K562 (cell line): Measurements from ENCODE around the gene LAMA2. TPM values are rescaled to one million over a fixed set of nuclear protein-coding genes. Genes with fewer than 3 reads are reported as not detected.

Source experiments
- ATAC-seq: fragments of 200-7000 bp; cut with Tn5 transposase; 3 replicates; pipeline ENCODE4 v1.9.1; 2020; ENCODE audit warnings: moderate library complexity
- BruUV-seq: library from RNA; stranded (reverse); fragments of 400-500 nt; replicated peaks from 2 replicates; lab custom pipeline; 2021; lab: Mats Ljungman, UMichigan
- CTCF ChIA-PET: fragments of 300-600 bp; formaldehyde crosslinking; extraction: SDS; loops from one replicate; lab custom pipeline; 2021; ENCODE audit warnings: low intra/inter-chr PET ratio; lab: Yijun Ruan, JAX
- POLR2A ChIA-PET: fragments of 300-600, 350-650 bp; sonication (Branson Sonifier 250); formaldehyde crosslinking; extraction: SDS; loops from one replicate; lab custom pipeline; 2021; ENCODE audit warnings: antibody characterized with exemption, inconsistent platforms; lab: Yijun Ruan, JAX
- DNase-seq, 4 experiments: peaks; one replicate each; pipeline versions ENCODE4 v3.0.0 to v3.0.0-alpha.2; 2011 to 2018; ENCODE audit warnings: low spot score in 3 of 4, mixed read lengths in 3 of 4; ENCODE audit errors: extremely low read depth in 1 of 4
- FAIRE-seq: peaks from 2 replicates; lab custom pipeline; 2011; peaks lifted over from hg19 to GRCh38; lab: Jason Lieb, UNC
- H2AFZ ChIP-seq: 2 replicates; pipeline ENCODE4 v1.6.0; 2011; ENCODE audit warnings: low read depth, low read length, control low read depth, inconsistent platforms
- H3K27ac ChIP-seq: fragments of 200-600 bp; 3 replicates; pipeline ENCODE4 v1.8.0; 2011; ENCODE audit warnings: low read depth, mild to moderate bottlenecking, control low read depth, inconsistent platforms, low read length, moderate library complexity, mixed read lengths; ENCODE audit errors: extremely low read depth
- H3K27me3 ChIP-seq, 2 experiments: fragments of 300-600 bp in 1 of 2; 2 replicates in 1 of 2; 3 replicates in 1 of 2; pipeline versions ENCODE4 v1.6.0 to v1.8.0; 2011; ENCODE audit warnings: inconsistent platforms in 2 of 2, low read length in 2 of 2, mild to moderate bottlenecking in 1 of 2, mixed read lengths in 1 of 2, moderate library complexity in 1 of 2; ENCODE audit not compliant: control insufficient read depth in 2 of 2, insufficient read depth in 2 of 2
- H3K36me3 ChIP-seq: fragments of 300-600 bp; 3 replicates; pipeline ENCODE4 v1.8.0; 2011; ENCODE audit warnings: mild to moderate bottlenecking, low read length, inconsistent platforms; ENCODE audit not compliant: control insufficient read depth, insufficient read depth
- H3K4me1 ChIP-seq, 2 experiments: fragments of 200-600 bp in 1 of 2; replicated peaks in 1 of 2; 2 replicates in 1 of 2; 3 replicates in 1 of 2; pipeline versions ENCODE4 v1.5.1 to v1.8.0; 2011; ENCODE audit warnings: inconsistent platforms in 2 of 2, low read length in 2 of 2, mild to moderate bottlenecking in 1 of 2, mixed read lengths in 1 of 2, moderate library complexity in 1 of 2; ENCODE audit not compliant: control insufficient read depth in 2 of 2, insufficient read depth in 2 of 2
- H3K4me2 ChIP-seq: 2 replicates; pipeline ENCODE4 v1.6.1; 2011; ENCODE audit warnings: low read length, control low read depth, inconsistent platforms, mixed read lengths; ENCODE audit not compliant: insufficient read depth
- H3K4me3 ChIP-seq: fragments of 200-600 bp; sonication (generic), shearing (Covaris generic); 2 replicates; pipeline ENCODE4 v1.5.1; 2016; ENCODE audit warnings: control low read depth, inconsistent platforms
- H3K79me2 ChIP-seq: fragments of 200-600 bp; 3 replicates; pipeline ENCODE4 v1.8.0; 2011; ENCODE audit warnings: low read length, inconsistent platforms; ENCODE audit not compliant: control insufficient read depth, insufficient read depth
- H3K9ac ChIP-seq, 2 experiments: 2 replicates each; pipeline versions ENCODE4 v1.6.0 to v1.6.1; 2011; ENCODE audit warnings: low read depth in 2 of 2, low read length in 2 of 2, control low read depth in 1 of 2, inconsistent platforms in 1 of 2, mild to moderate bottlenecking in 1 of 2, mixed read lengths in 1 of 2; ENCODE audit not compliant: insufficient read depth in 1 of 2
- H3K9me1 ChIP-seq: one replicate; pipeline ENCODE4 v1.6.0; 2011; ENCODE audit warnings: inconsistent platforms, mild to moderate bottlenecking, low read length, moderate library complexity; ENCODE audit not compliant: control insufficient read depth, insufficient read depth
- H3K9me3 ChIP-seq: replicated peaks from 2 replicates; pipeline ENCODE4 v1.5.1; 2011; ENCODE audit warnings: low read depth, low read length, inconsistent platforms; ENCODE audit not compliant: control insufficient read depth, insufficient read depth
- H4K20me1 ChIP-seq: replicated peaks from 2 replicates; pipeline ENCODE4 v1.6.1; 2011; ENCODE audit warnings: low read length, inconsistent platforms, mixed read lengths; ENCODE audit not compliant: control insufficient read depth, insufficient read depth
- CCAR2 ChIP-seq: fragments of 200-400 bp; formaldehyde crosslinking; IDR thresholded peaks from 2 replicates; pipeline ENCODE4 v1.6.1; 2017; ENCODE audit warnings: mild to moderate bottlenecking, low read depth, low read length
- FOXK2 ChIP-seq, 2 experiments: fragments of 450-650 bp; IDR thresholded peaks in 1 of 2; conservative IDR thresholded peaks in 1 of 2; 2 replicates each; pipeline ENCODE4 v1.6.1; 2016; ENCODE audit warnings: low read depth in 2 of 2, mild to moderate bottlenecking in 1 of 2
- GTF2F1 ChIP-seq: IDR thresholded peaks from 2 replicates; pipeline ENCODE4 v1.6.1; 2011; ENCODE audit warnings: low read depth, low read length, improper control_type of control experiment
- HMG20B ChIP-seq: fragments of 250-450 bp; sonication (Bioruptor Pico); IDR thresholded peaks from 2 replicates; pipeline ENCODE4 v1.5.0; 2021; ENCODE audit warnings: mild to moderate bottlenecking
- NBN ChIP-seq: fragments of 450-650 bp; IDR thresholded peaks from 2 replicates; pipeline ENCODE4 v1.6.1; 2016; ENCODE audit warnings: low read depth, mild to moderate bottlenecking
- SOX6 ChIP-seq: fragments of 450-650 bp; IDR thresholded peaks from 2 replicates; pipeline ENCODE4 v1.6.1; 2014; ENCODE audit warnings: mild to moderate bottlenecking
- TCF3 ChIP-seq: sonication (generic); formaldehyde crosslinking; IDR thresholded peaks from 2 replicates; pipeline ENCODE4 v1.4.0; 2020; ENCODE audit warnings: mild to moderate bottlenecking, missing genetic modification reagents
- ZKSCAN3 ChIP-seq: fragments of 250-450 bp; sonication (Bioruptor Pico); IDR thresholded peaks from 2 replicates; pipeline ENCODE4 v1.4.0; 2020
- ZNF12 ChIP-seq: sonication (generic); formaldehyde crosslinking; IDR thresholded peaks from 2 replicates; pipeline ENCODE4 v1.4.0; 2020; ENCODE audit warnings: mild to moderate bottlenecking, missing genetic modification reagents
- ZNF253 ChIP-seq: fragments of 250-450 bp; sonication (Bioruptor Pico); conservative IDR thresholded peaks from 2 replicates; pipeline ENCODE4 v1.6.1; 2021; ENCODE audit warnings: mild to moderate bottlenecking
- ZSCAN32 ChIP-seq: fragments of 450-650 bp; formaldehyde crosslinking; IDR thresholded peaks from 2 replicates; pipeline ENCODE4 v1.4.0; 2020; ENCODE audit warnings: mild to moderate bottlenecking, moderate library complexity
- WGBS: fragments of 100-300 bp; shearing (Covaris generic); methylation state at CpG from one replicate; pipeline ENCODE4 v1.1.6; 2016; ENCODE audit warnings: low coverage, mixed read lengths; ENCODE audit not compliant: insufficient coverage; ENCODE audit errors: missing lambda C conversion rate; 5-methylcytosine and 5-hydroxymethylcytosine counted together
- in situ Hi-C: fragments of 300-500 bp; cut with MboI; formaldehyde crosslinking; loops from 4 replicates; pipeline ENCODE4 v1.15.0; 2018; ENCODE audit warnings: inconsistent platforms, mixed read lengths
- intact Hi-C: fragments of 100-400 bp; cut with micrococcal nuclease; formaldehyde crosslinking; loops from 2 replicates; pipeline ENCODE4 v1.14.2; 2022
- polyA plus RNA-seq, 8 experiments: library from polyadenylated mRNA; depleted of rRNA in 4 of 8; stranded (reverse) in 5 of 8; unstranded in 3 of 8; fragments of >200 nt; fragmentation: Nextera tagmentation in 2 of 8; fragmentation: Illumina TruSeq in 1 of 8; extraction: Ambion mirVana in 2 of 8; extraction: Trizol in 1 of 8; gene quantifications; 2 replicates each; pipeline versions ENCODE4 v1.2.1 to v1.2.3, GENCODE V29; 2011 to 2014; ENCODE audit warnings: inconsistent platforms in 1 of 8, missing spikeins in 1 of 8
- total RNA-seq, 7 experiments: library from RNA; depleted of rRNA in 6 of 7; stranded (reverse); fragments of >200 nt in 6 of 7; fragmentation: Illumina TruSeq in 2 of 7; extraction: Trizol in 2 of 7; gene quantifications; 2 replicates each; pipeline versions ENCODE4 v1.2.1 to v1.2.3, GENCODE V29; 2011 to 2021; ENCODE audit warnings: low replicate concordance in 1 of 7
- TF ChIP-seq, protein P1 (sequence below), 2 experiments: fragments of 450-650 bp; conservative IDR thresholded peaks; 2 replicates each; pipeline ENCODE4 v1.6.1; 2017; ENCODE audit warnings: mild to moderate bottlenecking in 2 of 2, moderate library complexity in 2 of 2
- TF ChIP-seq, protein P2 (sequence below), 2 experiments: IDR thresholded peaks; 2 replicates each; pipeline ENCODE4 v1.6.1; 2011; ENCODE audit warnings: borderline replicate concordance in 1 of 2, control low read depth in 1 of 2, low read depth in 1 of 2, low read length in 1 of 2, mild to moderate bottlenecking in 1 of 2, mixed read lengths in 1 of 2, moderate library complexity in 1 of 2; ENCODE audit not compliant: insufficient read depth in 1 of 2, insufficient read length in 1 of 2, poor library complexity in 1 of 2, severe bottlenecking in 1 of 2; ENCODE audit errors: extremely low read depth in 1 of 2

Gene LAMA2
- total and polyA plus RNA-seq, 9 of the 15 experiments (the other 6 are each of a cell fraction or from before 2014, with no cell fraction given), result 0.04 to 1.5 (median 0.36) TPM

DNA sequence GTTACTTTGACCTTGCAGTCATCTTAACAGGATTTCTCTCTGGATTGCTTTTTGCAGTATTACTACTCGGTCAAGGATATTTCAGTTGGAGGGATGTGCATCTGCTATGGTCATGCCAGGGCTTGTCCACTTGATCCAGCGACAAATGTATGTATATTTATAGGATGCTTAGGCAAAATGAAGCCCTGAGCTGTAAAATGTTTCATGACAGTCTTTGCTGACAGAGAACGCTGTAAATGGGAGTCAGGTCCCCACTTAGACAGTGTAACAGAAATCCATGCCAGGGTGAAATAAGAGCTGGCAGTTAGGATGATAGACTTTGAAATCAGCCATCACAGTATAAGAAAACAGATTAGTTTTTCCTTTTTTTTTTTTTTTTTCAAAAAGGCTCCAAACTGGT, 264.0 kb downstream of the LAMA2 start:
- TF ChIP-seq ZKSCAN3 (CRISPR knock-in tag) (no peak), HMG20B (CRISPR knock-in tag) (no peak), FOXK2 (conservative IDR thresholded peaks at IDR 0.05 in 1 of 2, IDR thresholded peaks at IDR 0.05 in 1 of 2; ENCODE audit: low read depth in 2 of 2) (no peak), TCF3 (CRISPR knock-in tag) (no peak), ZSCAN32 (CRISPR knock-in tag) (no peak), NBN (no peak), CCAR2 (no peak), ZNF253 (CRISPR knock-in tag) (no peak), GTF2F1 (no peak), SOX6 (no peak), ZNF12 (no peak)
- TF ChIP-seq, protein P1, sequence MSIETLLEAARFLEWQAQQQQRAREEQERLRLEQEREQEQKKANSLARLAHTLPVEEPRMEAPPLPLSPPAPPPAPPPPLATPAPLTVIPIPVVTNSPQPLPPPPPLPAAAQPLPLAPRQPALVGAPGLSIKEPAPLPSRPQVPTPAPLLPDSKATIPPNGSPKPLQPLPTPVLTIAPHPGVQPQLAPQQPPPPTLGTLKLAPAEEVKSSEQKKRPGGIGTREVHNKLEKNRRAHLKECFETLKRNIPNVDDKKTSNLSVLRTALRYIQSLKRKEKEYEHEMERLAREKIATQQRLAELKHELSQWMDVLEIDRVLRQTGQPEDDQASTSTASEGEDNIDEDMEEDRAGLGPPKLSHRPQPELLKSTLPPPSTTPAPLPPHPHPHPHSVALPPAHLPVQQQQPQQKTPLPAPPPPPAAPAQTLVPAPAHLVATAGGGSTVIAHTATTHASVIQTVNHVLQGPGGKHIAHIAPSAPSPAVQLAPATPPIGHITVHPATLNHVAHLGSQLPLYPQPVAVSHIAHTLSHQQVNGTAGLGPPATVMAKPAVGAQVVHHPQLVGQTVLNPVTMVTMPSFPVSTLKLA (conservative IDR thresholded peaks at IDR 0.05), result no peak
- TF ChIP-seq, protein P2, sequence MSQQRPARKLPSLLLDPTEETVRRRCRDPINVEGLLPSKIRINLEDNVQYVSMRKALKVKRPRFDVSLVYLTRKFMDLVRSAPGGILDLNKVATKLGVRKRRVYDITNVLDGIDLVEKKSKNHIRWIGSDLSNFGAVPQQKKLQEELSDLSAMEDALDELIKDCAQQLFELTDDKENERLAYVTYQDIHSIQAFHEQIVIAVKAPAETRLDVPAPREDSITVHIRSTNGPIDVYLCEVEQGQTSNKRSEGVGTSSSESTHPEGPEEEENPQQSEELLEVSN (IDR thresholded peaks at IDR 0.05; ENCODE audit: borderline replicate concordance in 1 of 2, extremely low read depth in 1 of 2, insufficient read depth in 1 of 2, insufficient read length in 1 of 2, low read depth in 1 of 2, low read length in 1 of 2, poor library complexity in 1 of 2, severe bottlenecking in 1 of 2), result no peak
- in situ Hi-C loops, result no loop called here
- no peak overlapping the region for H3K4me2 ChIP-seq
- no peak overlapping the region for H3K4me3 ChIP-seq
- H3K27me3 ChIP-seq, result no peaks in the 10 kb centered on the region
- H4K20me1 ChIP-seq, result no peaks in the 10 kb centered on the region
- no TSS peak for BruUV-seq
- intact Hi-C loops, result no loop called here
- H2AFZ ChIP-seq, result no peak overlapping the region
- 0% methylated on average over 3 of the region's 3 CpGs for WGBS
- H3K4me1 ChIP-seq, result no peaks in the 10 kb centered on the region
- H3K9me3 ChIP-seq, result no peaks in the 10 kb centered on the region
- CTCF ChIA-PET, result no interaction called here
- no peak overlapping the region for H3K9ac ChIP-seq
- FAIRE-seq (no peak), DNase-seq (no peak), ATAC-seq (no peak)
- no peak overlapping the region for H3K27ac ChIP-seq
- no peaks in the 10 kb centered on the region for H3K9me1 ChIP-seq
- POLR2A ChIA-PET, result no interaction called here
- no peaks in the 10 kb centered on the region for H3K36me3 ChIP-seq
- no peaks in the 10 kb centered on the region for H3K79me2 ChIP-seq
